Activated CD4-positive, alpha-beta T cell treated with anti-CD3 and anti-CD28 coated beads for 1 hour (primary cell): ENCODE results near the gene DAB1.

Experiments
- DNase-seq: peaks from one replicate; pipeline ENCODE4 v3.0.0-alpha.2; 2020

DAB1 gene

DNA sequence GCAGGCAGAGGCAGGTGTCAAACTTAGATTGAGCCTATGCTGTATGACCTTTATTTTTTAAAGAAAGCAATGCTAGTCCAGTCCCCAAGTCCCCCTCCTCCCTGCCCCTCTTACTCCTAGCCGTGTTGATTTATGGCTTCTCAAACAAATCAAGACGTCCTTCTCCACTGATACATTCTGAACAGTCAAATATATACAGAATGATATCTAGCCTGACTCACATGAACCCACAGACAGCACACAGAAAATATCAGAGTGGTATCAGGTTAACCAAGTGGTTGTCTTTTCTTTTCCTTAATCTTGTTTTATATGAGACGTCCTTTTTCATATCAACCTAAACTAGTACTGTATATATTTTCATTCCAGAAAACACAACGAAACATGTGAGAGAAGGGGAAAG is 13.4 kb downstream of the DAB1 start:
- DNase-seq = no peak

DNA sequence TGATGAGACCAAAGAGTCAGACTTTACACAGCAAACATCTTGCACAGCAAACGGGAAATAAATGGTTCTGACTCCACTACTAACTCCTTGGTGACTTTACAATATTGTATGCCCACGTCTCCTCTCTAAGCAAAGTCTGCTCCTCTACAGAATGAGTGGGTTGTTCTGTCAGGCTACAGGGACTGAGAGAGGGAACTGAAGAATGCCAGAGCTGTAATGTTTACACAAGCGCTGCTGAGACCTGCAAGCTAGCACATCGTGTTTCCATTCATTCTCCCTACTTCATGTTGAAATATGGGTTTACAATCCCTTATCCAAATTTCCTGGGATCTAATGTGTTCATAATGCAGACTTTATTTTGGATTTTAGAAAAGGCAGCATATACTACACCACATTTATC is 15.9 kb downstream of the DAB1 start:
- DNase-seq = no peak

DNA sequence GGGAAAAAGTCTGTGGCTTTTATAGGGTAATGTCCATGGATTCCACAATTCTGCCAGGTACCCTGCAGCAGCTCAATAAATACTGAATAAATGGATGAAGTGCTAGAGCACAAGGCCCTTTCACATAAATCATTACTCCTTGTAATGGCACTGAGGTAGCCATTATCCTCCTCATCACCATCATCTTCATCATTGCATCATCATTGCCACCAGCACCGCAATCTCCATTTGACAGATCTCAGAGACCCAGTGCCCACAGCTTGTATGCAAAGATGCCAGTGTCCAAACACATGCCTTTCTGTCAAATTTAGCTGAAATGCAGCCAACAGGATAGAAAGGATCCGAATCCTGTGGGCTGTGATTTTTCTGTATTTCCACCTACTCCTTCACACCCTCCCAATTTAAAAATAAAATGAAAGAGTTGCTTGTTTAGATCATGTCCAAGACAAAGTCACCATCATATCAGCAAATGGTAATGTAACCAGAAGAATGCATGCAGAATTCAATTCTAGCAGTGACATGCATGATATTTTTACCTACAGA is 17.4 kb downstream of the DAB1 start:
- no peak for DNase-seq

DNA sequence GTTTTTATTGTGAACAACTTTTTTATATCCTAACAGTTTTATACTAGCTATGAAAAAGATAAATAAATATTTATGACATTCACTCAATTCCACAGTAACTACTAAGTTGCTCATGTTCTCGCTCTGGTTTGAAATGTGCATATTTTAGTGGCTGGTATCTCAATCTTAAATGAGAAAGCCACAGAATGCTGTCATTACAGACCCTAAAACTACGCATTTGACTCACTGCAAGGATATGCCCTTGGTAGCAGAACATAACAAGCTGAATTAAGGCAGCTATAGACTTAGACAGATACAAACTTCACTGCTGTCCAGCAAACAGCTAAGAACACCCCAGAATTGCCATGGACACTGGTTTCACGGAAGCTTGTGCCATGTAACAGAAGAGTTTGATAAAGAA is 19.0 kb downstream of the DAB1 start:
- no peak for DNase-seq

DNA sequence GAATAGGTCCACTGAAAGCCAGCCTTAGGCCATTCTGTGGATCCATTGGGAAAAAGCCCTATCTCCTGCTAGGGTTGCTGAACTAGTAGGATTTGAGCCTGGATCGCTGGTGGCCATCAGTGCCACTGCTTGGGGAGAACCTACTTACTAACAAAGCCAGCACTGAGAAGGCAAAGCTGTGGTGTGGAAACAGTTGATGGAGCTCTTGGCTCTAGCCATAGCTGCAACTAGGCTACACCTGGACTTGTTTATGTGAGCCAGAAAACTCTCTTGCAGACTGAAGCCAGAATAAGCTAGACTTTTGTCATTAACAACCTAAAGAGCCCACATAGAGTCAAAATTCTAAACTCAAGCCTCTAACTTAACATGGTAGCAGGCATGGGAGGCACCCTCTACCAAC is 20.7 kb downstream of the DAB1 start:
- DNase-seq = no peak

DNA sequence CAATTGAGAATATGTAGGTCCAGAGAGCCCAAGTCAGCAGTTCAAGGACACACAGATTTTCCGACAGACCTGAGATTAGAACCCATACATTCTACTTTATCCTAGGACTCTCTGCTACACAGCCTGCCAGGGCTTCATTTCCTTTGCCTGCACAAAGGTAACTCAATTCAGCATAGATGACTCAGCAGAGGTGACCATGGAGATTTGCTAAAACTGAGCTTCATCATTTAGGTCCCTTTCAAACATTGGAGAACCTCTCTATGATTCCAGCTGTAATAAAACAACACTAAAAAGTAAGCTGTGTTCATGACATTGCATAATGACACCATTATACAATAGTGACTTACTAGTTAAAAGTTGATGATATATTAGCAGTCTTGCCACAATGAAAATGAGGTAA is 22.2 kb downstream of the DAB1 start:
- no peak for DNase-seq

DNA sequence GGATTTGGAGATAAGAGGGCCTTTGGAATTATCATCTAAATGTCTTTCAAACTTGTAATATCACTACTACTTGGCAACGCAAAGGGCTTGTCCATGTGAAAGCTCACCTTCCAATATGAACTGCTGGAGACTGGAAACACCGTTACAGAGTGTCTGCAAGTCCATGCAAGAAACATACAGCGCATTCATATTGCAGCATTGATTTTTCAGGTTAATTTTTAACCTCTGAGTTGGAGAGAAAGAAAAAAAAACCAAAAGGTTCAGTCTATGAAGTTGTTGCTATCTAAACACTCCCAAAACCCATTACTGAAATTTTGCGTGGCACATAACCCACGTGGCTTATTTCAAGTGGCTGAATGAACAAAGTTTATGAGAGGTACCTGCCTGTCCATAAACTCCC is 23.8 kb downstream of the DAB1 start:
- no peak for DNase-seq

DNA sequence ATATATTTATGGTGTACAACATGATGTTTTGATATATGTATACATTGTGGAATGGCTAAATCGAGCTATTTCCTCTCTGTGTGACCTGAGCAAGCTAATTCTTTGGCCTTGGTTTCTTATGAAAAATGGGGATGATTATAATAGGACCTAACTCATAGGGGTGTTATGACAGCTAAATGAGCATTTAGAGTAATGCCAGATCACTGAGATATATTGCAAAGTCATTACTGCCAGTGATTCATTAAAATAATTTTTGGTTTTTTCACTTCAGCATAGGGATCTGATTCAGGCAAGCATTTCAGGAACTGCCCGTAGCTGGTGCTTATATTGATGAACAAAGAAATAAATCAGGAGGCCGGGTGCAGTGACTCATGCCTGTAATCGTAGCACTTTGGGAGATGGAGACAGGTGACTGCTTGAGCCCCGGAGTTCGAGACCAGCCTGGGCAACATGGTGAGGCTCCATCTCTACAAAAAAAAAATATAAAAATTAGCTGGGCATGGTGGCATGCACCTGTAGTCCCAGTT is 30.7 kb downstream of the DAB1 start:
- DNase-seq = no peak

DNA sequence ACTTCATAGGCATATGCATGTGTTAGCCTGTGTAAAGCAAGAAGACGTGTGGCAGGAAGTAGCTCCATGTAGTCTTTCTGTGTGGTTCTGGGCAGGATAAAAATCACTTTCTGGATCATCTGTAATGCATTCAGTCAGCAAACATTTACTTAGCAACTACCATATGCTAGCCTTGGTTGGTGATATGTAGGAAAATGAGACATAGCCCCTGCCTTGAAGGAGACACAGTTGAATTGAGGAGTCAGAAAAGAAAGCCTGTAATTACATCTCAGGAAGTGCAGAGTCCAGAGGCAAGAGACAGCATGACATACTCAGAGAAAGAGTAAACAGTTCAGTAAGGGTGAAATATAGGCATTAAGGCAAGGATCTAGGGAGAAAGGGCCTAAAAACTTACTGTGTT is 38.5 kb downstream of the DAB1 start:
- no peak for DNase-seq

DNA sequence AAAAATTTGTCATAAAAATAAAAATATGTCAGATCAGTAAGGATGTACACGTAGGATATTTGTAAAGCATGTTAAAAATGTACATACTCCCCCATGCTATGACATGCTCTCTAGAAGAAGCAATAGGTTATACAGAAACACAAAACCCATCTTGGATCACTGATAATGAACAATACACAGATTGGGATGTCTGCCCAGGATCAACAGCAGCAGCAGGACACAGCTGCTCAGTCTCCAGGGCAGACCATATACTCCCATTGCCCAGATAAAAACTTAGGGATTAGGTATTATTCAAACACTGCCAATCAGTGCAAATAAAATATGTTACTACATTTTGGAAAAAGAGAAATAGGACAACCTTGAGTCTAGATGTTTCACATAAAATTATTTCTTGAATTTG is 39.0 kb downstream of the DAB1 start:
- DNase-seq = no peak

DNA sequence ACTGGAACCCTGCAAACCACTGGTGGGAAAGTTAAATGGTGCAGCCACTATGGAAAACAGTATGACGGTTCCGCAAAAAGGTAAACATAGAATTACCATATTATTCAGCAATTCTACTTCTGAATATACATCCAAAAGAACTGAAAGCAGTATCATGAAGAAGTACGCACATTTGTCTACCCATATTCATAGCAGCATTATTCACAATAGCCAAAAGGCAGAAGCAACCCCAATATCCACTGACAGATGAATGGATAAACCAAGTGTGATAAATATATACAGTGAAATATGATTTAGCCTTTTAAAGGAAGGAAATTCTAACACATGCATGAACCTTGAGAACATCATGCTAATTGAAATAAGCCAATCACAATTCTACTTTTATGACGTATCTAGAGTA is 39.6 kb downstream of the DAB1 start:
- DNase-seq = no peak

DNA sequence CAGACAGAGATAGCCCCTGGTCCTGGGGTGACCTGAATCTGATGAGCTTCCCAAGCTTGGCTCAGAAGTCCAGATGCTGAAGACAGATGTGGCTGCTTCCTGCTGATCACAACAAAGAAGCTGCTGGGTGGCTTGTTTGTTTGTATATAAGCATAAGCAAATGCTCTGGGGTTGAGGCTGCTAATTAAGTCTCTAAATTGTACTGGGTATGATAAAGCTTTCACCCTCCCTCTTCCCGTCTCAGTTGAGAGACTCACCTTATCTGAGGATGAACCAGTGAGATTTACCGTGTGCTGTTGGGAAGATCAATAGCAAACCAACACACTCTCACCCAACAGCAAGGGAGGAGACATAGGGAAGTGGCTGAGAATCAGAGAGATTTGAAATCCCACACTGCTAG is 42.0 kb downstream of the DAB1 start:
- DNase-seq = no peak

DNA sequence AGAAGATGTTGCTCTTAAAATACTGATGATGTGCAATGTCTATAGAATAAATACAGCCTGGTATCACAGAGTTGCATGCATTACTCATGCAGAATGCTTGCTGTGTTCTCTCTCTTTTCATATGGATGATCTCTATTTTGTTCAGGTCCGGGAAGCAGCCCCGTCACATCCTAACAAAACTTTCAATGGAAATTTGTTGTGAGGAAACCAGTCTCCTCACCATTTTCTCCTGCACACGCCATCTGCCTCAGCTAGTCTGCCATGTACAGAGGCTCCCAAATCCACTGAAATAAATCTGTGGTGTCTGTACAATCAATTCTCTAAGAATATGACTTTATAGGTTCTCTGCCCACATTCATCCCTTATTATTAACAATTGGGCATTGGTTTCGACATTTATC is 42.4 kb downstream of the DAB1 start:
- DNase-seq = no peak

DNA sequence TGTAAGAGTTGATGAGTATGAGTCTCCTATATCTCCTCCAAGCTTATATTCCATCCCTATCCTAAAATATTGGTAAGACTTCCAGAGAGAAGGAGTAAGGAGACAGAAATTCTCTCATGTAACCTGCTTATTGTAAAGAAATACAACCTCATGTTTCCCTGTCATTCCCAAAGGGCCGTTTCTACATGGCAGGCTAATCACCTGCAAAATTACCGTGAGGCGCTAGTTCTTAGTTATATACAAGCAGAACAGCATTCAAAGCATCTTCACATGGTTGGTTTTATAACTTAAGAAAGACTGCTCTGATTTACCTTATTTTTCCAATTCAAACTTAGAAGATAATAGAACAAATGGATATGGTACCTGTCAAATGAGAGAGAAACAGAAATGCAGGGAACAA is 42.9 kb downstream of the DAB1 start:
- DNase-seq = no peak

DNA sequence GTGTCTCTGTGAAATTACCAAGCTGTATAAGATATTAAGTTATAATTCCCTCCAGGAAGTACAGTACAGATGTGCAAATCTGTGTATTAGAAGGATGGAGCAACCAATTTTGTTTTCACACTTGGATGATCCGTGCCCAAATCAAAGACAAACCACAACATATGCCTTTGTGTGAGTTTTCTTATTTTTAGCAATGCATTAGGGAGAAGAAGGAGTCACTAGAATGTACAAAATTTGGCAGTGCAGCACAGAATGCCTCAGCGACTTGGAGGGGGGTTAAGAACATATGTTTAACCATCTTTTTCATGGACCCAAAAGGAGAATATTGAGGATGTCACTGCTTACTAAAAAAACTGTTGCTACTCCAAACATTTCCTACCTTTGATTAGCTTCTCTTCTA is 45.3 kb downstream of the DAB1 start:
- no peak for DNase-seq

DNA sequence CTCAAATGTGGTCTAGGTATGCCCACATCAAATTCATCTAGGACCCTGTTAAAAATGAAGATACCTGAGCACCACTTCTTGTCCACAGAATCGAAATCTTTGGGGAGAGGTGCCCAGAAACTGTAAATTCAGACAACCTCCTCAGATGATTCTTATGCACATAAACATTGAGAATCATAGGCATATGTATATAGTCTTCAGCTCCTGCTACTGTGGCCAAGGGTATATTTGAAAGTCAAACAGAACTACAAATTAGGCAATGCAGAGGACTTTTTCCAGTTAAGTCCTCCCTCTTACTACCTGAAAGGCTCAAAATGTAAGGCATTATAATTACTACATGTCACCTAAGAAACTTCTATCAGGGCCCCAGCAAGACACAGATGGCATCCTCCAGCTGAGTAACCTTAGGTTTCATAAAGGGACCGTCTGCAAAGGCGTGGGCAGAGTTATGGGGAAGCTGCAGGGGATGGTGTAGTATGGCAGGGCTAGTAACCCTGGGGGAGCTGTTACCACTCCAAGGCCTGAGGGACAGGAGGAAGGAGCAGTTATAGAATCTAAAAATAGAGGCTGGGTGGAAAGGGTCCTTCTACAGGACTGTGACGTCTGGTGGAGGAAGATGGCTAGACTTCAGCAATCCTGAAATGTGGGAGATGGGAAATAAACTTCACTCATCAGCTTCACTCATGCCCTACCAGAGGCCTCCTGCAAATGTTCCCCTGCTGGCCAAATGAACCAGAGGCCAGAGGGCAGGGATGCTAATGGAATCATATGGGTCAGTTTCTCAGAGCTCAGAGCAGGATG is 46.3 kb downstream of the DAB1 start:
- no peak for DNase-seq

DNA sequence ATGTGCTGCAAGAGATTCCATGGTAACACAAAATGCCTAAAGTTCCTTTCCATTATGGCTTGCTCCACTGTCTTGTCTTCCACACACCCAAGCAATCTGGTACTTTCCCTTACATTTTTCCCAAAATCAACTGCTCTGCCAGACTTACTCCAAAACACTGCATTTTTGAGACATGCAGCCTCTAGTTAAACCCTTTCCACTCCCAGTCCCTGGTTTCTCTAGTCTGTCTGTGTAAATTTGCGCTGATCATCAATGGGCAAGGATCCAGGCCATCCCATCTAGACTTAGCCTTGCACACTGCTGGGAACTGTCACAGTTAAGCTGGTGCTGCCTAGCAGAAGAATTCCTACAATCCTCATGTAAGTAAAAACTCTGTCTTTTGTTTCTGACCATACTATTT is 47.8 kb downstream of the DAB1 start:
- no peak for DNase-seq

DNA sequence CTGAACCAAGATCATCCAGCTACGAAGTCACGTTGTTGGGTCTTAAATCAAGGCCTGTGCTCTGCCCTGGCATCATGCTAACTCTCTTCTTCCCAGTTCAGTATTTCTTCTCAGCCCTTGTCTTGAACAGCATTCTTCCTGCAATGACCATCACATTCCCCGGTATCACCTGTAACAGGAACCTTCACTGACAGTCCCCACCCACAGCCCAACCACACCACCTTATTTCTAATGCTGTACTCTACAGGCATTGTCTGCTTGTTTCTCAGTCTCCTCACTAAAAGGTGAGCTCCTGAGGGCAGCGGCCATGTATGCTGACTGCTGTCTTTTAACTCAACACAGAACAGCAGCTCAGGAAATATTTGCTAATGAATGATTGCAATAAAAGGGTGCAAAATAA is 54.0 kb downstream of the DAB1 start:
- no peak for DNase-seq

DNA sequence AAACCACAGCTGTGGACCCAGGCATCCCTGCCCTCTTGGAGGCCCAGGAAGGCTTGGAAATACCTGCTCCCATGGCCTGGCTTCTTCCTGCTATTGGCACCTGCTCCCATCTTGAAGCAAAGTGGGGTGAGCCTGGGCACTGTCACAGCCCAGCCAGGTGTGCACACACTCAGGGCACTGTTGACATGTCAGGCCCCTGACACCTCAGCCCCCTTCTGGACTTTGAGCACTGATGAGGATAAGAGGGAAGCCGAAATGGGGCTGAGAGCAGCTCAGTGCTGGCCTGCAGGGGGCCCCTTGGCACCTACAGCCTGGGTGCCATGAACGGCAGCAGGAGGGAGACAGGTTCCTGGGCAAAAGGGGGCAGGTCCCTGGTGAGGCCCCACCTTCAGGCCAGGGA is 55.9 kb downstream of the DAB1 start:
- DNase-seq = no peak

DNA sequence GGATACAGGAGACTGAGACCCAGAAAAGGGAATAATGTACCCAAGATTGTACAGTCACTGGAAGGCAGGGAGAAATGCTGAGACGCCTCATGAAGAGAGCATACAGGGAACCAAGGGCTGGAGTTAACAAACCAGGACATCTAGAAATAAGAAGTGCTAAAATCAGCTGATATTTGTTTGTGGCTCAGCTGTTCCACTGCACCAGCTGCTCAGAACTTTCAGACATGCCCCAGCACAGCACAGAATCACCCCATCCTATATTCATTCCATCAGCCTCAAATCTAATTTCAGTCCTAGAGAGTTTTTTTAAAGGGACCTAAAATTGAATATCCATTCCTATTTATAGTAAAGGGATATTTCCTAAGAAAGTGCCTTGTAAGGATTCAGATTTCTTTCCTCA is 60.2 kb downstream of the DAB1 start:
- DNase-seq = no peak

DNA sequence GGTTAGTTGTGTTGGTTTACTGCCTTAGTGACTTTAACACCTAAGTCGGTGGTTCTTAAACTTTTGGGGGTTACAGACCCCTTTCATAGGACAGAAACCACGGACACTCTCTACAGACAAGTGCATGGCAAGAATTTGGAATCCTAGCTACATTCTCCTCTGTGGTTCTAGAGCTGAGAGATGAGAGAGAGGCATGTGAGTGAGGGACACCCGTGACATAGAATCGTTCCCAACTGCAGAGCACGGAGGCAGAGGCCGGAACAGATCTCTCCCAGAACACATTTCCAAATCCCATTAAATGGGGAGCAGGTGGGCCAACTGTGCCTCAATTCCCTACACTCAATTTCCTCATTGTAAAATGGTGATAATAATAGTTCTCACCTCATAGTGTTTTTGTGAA is 60.7 kb downstream of the DAB1 start:
- DNase-seq = no peak

DNA sequence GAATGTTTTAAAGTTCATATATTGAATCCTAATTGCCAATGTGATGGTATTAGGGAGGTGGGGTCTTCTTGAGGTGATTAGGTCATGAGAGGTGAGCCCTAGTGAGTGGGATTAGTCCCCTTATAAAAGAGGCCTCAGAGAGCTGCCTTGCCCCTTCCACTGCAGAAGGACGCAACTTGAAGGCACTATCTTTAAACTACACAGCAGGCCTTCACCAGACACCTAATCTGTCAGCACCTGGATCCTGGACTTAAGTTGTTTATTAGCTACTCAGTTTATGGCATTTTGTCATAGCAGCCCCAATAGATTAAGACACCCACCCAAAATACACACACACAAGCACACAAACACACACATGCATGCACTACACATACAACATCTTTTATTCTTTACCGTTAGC is 61.4 kb downstream of the DAB1 start:
- DNase-seq = no peak

DNA sequence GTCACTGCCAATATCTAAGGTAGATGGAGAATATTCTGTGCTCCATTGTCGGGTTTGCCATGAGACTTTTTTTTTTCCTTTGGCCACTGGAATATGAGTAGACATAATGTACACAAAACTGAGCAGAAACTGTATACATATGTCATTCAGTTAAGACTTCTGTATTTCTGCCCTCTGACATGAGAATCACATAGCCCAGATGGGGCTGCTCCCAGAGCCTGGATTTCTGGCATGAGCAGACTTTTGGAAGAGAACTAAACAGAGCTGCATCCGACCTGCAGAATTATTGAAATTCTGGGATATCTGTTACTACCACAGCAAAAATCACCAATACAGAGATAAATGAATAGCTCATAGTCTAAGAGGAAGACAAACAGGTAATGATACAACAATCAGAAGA is 62.3 kb downstream of the DAB1 start:
- DNase-seq = no peak

DNA sequence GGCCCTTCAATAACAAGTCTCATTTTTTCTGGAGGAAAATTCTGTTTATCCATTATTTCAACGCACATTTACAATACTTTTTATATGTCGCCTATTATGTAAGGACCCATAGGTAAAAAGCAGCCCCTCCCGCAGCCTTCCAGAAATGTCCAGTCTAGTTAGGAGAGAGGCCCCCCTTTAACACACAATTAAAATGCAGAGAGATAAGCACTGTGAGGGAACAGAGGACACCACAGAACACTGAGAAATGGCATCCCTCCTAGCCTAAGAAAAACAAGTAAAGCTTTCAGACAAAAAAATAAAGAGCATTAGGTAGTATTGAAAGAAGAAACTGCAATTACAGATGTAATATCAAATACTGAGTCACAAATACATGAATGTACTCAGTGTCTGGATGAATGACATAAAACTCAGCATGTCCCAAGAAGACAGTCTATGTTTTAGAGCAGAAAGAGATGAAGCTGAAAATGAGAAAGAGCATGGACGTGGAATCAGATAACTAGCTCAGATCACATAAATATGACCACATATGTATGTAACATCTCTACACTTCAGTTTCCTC is 62.9 kb downstream of the DAB1 start:
- no peak for DNase-seq

DNA sequence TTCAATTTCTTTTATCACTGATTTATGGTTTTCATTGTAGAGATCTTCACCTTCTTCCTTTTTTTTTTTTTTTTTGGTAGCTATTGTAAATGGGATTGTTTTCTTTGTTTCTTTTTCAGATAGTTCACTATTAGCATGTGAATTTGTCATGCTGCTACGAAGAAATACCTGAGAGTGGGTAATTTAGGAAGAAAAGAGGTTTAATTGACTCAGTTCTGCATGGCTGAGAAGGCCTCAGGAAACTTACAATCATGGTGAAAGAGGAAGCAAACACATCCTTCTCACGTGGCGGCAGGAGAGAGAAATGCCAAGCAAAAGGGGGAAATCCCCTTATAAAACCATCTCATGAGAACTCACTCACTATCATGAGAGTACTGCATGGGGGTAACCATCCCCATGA is 66.4 kb downstream of the DAB1 start:
- DNase-seq = no peak
